BLaER1 treated with 17β-estradiol and CSF1 and Interleukin-3, amounts not matched to agents 10 nM and 100 nM (cell line): ENCODE results near the gene NDUFAF5.
A peak's percentile ranks its signal among the peaks of the same experiment; 100 is the strongest.

Experiments used
- H3K27ac ChIP-seq, 11 experiments: shearing (Covaris generic); formaldehyde crosslinking; 2 replicates each; pipeline ENCODE4 v1.8.1; 2022
- H3K27me3 ChIP-seq, 11 experiments: shearing (Covaris generic); formaldehyde crosslinking; 2 replicates each; pipeline ENCODE4 v1.8.1; 2022
- H3K36me3 ChIP-seq, 11 experiments: shearing (Covaris generic); formaldehyde crosslinking; 2 replicates each; pipeline ENCODE4 v1.8.1; 2022
- H3K4me1 ChIP-seq, 10 experiments: shearing (Covaris generic); formaldehyde crosslinking; 2 replicates each; pipeline ENCODE4 v1.8.1; 2022
- H3K4me2 ChIP-seq, 11 experiments: shearing (Covaris generic); formaldehyde crosslinking; 2 replicates each; pipeline ENCODE4 v1.8.1; 2022
- H3K4me3 ChIP-seq, 10 experiments: shearing (Covaris generic); formaldehyde crosslinking; 2 replicates each; pipeline ENCODE4 v1.8.1; 2022
- H3K9ac ChIP-seq, 11 experiments: shearing (Covaris generic); formaldehyde crosslinking; 2 replicates each; pipeline ENCODE4 v1.8.1; 2022
- H3K9me3 ChIP-seq, 11 experiments: shearing (Covaris generic); formaldehyde crosslinking; replicated peaks in 1 of 11; 2 replicates each; pipeline ENCODE4 v1.8.1; 2022
- H4K20me1 ChIP-seq, 11 experiments: shearing (Covaris generic); formaldehyde crosslinking; 2 replicates each; pipeline ENCODE4 v1.8.1; 2022
- Cebpa-rat ChIP-seq, 11 experiments: shearing (Covaris generic); IDR thresholded peaks; 2 replicates each; pipeline ENCODE4 v1.8.1; 2022

Gene NDUFAF5

GRCh38 chr20:13771853-13772453, 12.9 kb upstream of the NDUFAF5 start:
- TF ChIP-seq Cebpa-rat (IDR thresholded peaks at IDR 0.05), result no peak
- Histone ChIP-seq H3K4me2 (no peak overlapping the region), H3K4me1 (peaks cover 0 to 4% (median under 1%) of the 10 kb centered on the region in 10 experiments; a peak in 8 of 20 replicates), H3K9me3 (peaks cover 9 to 17% (median 15%) of the 10 kb centered on the region in 11 experiments), H3K27me3 (no peaks in the 10 kb centered on the region), H3K36me3 (peaks cover 75 to 100% (median 94%) of the 10 kb centered on the region in 11 experiments), H4K20me1 (peaks cover 0 to 29% (median under 1%) of the 10 kb centered on the region in 11 experiments; a peak in 7 of 22 replicates), H3K4me3 (no peak overlapping the region), H3K9ac (peak overlapping the region in 1 of 11 experiments; percentile 30; a peak in 1 of 22 replicates), H3K27ac (no peak overlapping the region)

DNA sequence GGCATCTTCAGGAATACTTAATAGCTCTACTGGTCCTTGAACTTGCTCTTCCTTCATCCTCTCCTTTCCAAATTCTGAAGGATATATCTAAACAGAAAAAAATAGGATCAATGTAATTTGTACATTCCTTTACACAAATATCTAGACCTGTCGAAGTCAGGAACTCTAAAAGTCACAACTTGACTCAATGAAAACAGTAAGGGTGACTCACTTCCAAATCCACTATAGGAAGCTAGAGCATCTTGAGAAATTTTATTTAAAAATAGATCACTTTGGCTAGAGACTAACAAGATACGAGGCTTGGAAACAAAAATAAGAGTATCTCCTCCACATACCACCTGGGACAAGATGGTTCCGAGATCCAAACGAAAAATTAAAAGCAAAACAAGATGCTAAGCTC, 12.3 kb upstream of the NDUFAF5 start:
- peaks cover 0 to 35% (median 6%) of the 10 kb centered on the region in 11 experiments; a peak in 7 of 22 replicates for H4K20me1 ChIP-seq
- H3K9ac ChIP-seq, result peak overlapping the region in 2 of 11 experiments; percentile 30 to 48; a peak in 3 of 22 replicates
- no peak for TF ChIP-seq Cebpa-rat (IDR thresholded peaks at IDR 0.05)
- no peak overlapping the region for H3K4me3 ChIP-seq
- H3K4me1 ChIP-seq, result peaks cover 0 to 10% (median 6%) of the 10 kb centered on the region in 10 experiments; a peak in 10 of 20 replicates
- no peaks in the 10 kb centered on the region for H3K27me3 ChIP-seq
- H3K4me2 ChIP-seq, result no peak overlapping the region
- H3K9me3 ChIP-seq, result peaks cover 5 to 12% (median 10%) of the 10 kb centered on the region in 11 experiments; a peak in 21 of 22 replicates
- H3K36me3 ChIP-seq, result peaks cover 69 to 100% (median 94%) of the 10 kb centered on the region in 11 experiments
- 0 out of 22 replicates have a peak overlapping the region, but pooled peaks of 1 of the 11 experiments have one; percentile 14 for H3K27ac ChIP-seq

GRCh38 chr20:13775867-13776266, 9.0 kb upstream of the NDUFAF5 start:
- no peaks in the 10 kb centered on the region for H3K9me3 ChIP-seq
- no peak overlapping the region for H3K9ac ChIP-seq
- H3K4me3 ChIP-seq, result no peak overlapping the region
- no peak overlapping the region for H3K27ac ChIP-seq
- no peak overlapping the region for H3K4me2 ChIP-seq
- TF ChIP-seq Cebpa-rat (IDR thresholded peaks at IDR 0.05), result no peak
- H3K4me1 ChIP-seq, result peaks cover 20 to 41% (median 30%) of the 10 kb centered on the region in 10 experiments
- no peaks in the 10 kb centered on the region for H3K27me3 ChIP-seq
- H3K36me3 ChIP-seq, result peaks cover 55 to 100% (median 86%) of the 10 kb centered on the region in 11 experiments
- H4K20me1 ChIP-seq, result peaks cover 0 to 65% (median 7%) of the 10 kb centered on the region in 11 experiments; a peak in 14 of 22 replicates

- peak overlapping the region in 4 of 11 experiments; percentile 12 to 58 (median 48); a peak in 6 of 22 replicates for H3K27ac ChIP-seq
- no peak overlapping the region for H3K4me3 ChIP-seq
- H3K9me3 ChIP-seq, result no peaks in the 10 kb centered on the region
- H3K27me3 ChIP-seq, result no peaks in the 10 kb centered on the region
- TF ChIP-seq Cebpa-rat (IDR thresholded peaks at IDR 0.05), result no peak
- no peak overlapping the region for H3K9ac ChIP-seq
- H3K36me3 ChIP-seq, result peaks cover 60 to 100% (median 88%) of the 10 kb centered on the region in 11 experiments
- H3K4me2 ChIP-seq, result peak overlapping the region in 4 of 11 experiments; percentile 11 to 61 (median 30); a peak in 4 of 22 replicates
- peaks cover 0 to 75% (median 7%) of the 10 kb centered on the region in 11 experiments; a peak in 14 of 22 replicates for H4K20me1 ChIP-seq
- H3K4me1 ChIP-seq, result peaks cover 23 to 47% (median 30%) of the 10 kb centered on the region in 10 experiments
These were observed 7.6 kb upstream of the NDUFAF5 start for GRCh38 chr20:13777171-13777601.

- H3K9me3 ChIP-seq, result no peaks in the 10 kb centered on the region
- peak overlapping the region; percentile 35 to 83 (median 68); a peak in 21 of 22 replicates for H3K4me2 ChIP-seq
- peak in 5 of 11 experiments; percentile 50 to 76 (median 59); a peak in 7 of 22 replicates for TF ChIP-seq Cebpa-rat (IDR thresholded peaks at IDR 0.05)
- H3K9ac ChIP-seq, result peak overlapping the region in 2 of 11 experiments; percentile 2 to 28; a peak in 1 of 22 replicates
- peaks cover 65 to 97% (median 80%) of the 10 kb centered on the region in 11 experiments for H3K36me3 ChIP-seq
- no peaks in the 10 kb centered on the region for H3K27me3 ChIP-seq
- 0 out of 20 replicates have a peak overlapping the region, but pooled peaks of 1 of the 10 experiments have one; percentile 7 for H3K4me3 ChIP-seq
- H4K20me1 ChIP-seq, result peaks cover 0 to 68% (median 11%) of the 10 kb centered on the region in 11 experiments; a peak in 14 of 22 replicates
- H3K27ac ChIP-seq, result peak overlapping the region in 8 of 11 experiments; percentile 16 to 59 (median 48); a peak in 12 of 22 replicates
- H3K4me1 ChIP-seq, result peaks cover 30 to 55% (median 38%) of the 10 kb centered on the region in 10 experiments
These were observed 6.0 kb upstream of the NDUFAF5 start for GRCh38 chr20:13778827-13779226.

- peak overlapping the region; percentile 71 to 98 (median 90) for H3K4me2 ChIP-seq
- peak overlapping the region in 8 of 11 experiments; percentile 79 to 91 (median 89); a peak in 16 of 22 replicates for H3K27ac ChIP-seq
- no peaks in the 10 kb centered on the region for H3K9me3 ChIP-seq
- peak overlapping the region; percentile 76 to 96 (median 85) for H3K4me3 ChIP-seq
- no peak for TF ChIP-seq Cebpa-rat (IDR thresholded peaks at IDR 0.05)
- H3K36me3 ChIP-seq, result peaks cover 31 to 66% (median 48%) of the 10 kb centered on the region in 11 experiments
- peaks cover 38 to 64% (median 54%) of the 10 kb centered on the region in 10 experiments for H3K4me1 ChIP-seq
- H3K27me3 ChIP-seq, result no peaks in the 10 kb centered on the region
- peak overlapping the region; percentile 82 to 94 (median 92) for H3K9ac ChIP-seq
- peaks cover 9 to 58% (median 26%) of the 10 kb centered on the region in 11 experiments; a peak in 17 of 22 replicates for H4K20me1 ChIP-seq
These were observed 1.3 kb upstream of the NDUFAF5 start for GRCh38 chr20:13783528-13783927.

DNA sequence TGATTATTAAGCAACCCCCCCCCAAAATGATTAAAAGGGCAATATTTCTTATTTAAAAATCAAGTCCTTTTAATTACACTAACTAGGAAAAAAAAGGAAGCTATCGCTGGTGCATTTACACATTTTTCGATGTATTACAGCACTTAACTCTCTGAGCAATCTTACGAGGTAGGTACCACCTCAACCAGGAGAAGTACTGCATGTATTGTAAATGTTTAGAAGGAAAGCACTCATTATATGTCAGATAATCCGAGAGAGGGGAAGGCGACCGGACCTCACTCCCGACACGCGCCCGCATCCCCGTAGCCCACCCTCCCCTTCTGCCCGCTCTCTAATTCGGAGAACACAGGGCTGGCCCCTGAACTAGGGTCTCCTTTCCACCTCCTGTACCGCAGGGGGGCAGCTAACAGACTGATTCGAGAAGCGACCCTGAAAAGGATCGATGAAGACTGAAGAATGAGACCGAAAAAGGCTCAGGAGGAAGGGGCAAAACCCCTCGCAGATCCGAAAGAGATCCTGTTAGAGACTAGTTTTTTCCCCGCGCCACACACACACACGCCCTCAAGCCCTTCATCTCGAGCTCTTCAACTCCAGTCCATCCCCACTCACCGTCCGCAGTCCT, 446 bp upstream of the NDUFAF5 start:
- H3K36me3 ChIP-seq, result peaks cover 37 to 65% (median 52%) of the 10 kb centered on the region in 11 experiments
- H3K4me1 ChIP-seq, result peaks cover 32 to 55% (median 45%) of the 10 kb centered on the region in 10 experiments
- H3K27me3 ChIP-seq, result no peaks in the 10 kb centered on the region
- peak overlapping the region; percentile 76 to 96 (median 85) for H3K4me3 ChIP-seq
- peak overlapping the region; percentile 79 to 94 (median 90); a peak in 21 of 22 replicates for H3K27ac ChIP-seq
- peak overlapping the region; percentile 82 to 94 (median 92) for H3K9ac ChIP-seq
- peaks cover 5 to 56% (median 21%) of the 10 kb centered on the region in 11 experiments; a peak in 16 of 22 replicates for H4K20me1 ChIP-seq
- H3K4me2 ChIP-seq, result peak overlapping the region; percentile 71 to 98 (median 90)
- no peaks in the 10 kb centered on the region for H3K9me3 ChIP-seq
- no peak for TF ChIP-seq Cebpa-rat (IDR thresholded peaks at IDR 0.05)

DNA sequence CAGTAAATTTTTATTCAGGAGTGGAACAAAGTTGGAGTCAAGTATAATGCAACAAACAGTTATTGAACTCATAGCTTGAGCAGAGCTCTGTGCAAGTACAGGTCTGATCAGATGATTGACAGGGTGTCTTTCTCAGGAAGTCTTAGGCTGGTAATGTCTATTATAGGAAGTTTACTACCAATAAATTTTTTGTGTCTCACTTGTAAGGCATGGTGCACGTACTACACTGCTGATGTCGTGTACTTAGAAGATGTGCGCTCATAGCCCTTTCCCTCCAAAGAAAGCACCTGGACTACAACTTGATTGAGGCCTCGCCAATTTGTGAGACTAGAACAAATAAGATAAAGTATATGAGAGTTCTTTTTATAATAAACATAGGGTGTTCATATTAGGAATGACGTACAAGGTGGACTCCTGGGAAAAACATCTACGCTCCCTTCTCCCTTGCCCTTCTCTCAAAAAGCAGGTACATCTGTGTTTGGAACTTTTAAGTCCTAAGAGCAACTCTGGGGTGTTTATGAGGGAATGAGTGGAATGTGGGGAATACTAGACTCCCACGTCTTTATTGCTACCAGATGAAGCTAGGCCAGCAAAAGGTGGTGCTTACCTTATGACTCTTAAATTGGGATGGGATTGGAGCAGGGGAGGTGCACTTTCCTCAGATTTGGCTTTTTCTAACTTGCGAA, 1.5 kb downstream of the NDUFAF5 start:
- H3K36me3 ChIP-seq, result peaks cover 40 to 65% (median 52%) of the 10 kb centered on the region in 11 experiments

More for the DNA sequence above, 1.5 kb downstream of the NDUFAF5 start:
- H3K4me2 ChIP-seq, result peak overlapping the region; percentile 85 to 98 (median 95)
- H3K27ac ChIP-seq, result peak overlapping the region in 10 of 11 experiments; percentile 79 to 94 (median 90); a peak in 17 of 22 replicates
- no peaks in the 10 kb centered on the region for H3K27me3 ChIP-seq
- TF ChIP-seq Cebpa-rat (IDR thresholded peaks at IDR 0.05), result no peak
- H3K9ac ChIP-seq, result peak overlapping the region; percentile 82 to 94 (median 92)
- peaks cover 9 to 61% (median 28%) of the 10 kb centered on the region in 11 experiments; a peak in 16 of 22 replicates for H4K20me1 ChIP-seq
- peak overlapping the region; percentile 76 to 96 (median 85) for H3K4me3 ChIP-seq
- H3K9me3 ChIP-seq, result no peaks in the 10 kb centered on the region
- peaks cover 24 to 42% (median 34%) of the 10 kb centered on the region in 10 experiments for H3K4me1 ChIP-seq
